Epithelial cell of prostate (primary cell): ENCODE data around the gene TOP3A.

ENCODE experiments used
- DNase-seq: peaks from one replicate; pipeline ENCODE4 v3.0.0-alpha.2; 2011; ENCODE audit warnings: low read depth, low spot score
- H3K27ac ChIP-seq: fragments of 450-650 bp; 2 replicates; pipeline ENCODE4 v1.5.1; 2017; ENCODE audit warnings: mild to moderate bottlenecking

TOP3A gene

DNA sequence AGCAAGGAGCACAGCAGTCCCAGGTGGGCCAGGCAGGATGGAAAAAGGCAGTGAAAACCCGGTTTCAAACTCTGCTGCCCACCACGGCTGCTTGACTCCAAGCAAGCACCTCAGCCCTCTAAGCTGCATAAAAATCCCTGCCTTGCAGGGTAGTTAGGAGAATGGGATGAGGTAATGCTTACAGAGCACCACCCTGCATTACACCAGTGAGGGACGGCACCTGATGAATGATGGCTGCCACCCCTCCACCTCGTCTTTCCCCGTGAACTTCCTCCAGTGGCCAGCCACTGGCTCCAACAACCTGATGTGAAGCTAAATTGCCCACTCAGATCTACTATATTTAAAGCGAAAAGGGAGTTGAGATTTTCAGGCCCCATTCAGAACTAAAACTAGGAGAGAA lies 33.0 kb downstream of the TOP3A start:
- H3K27ac ChIP-seq: no peak overlapping the region
- no peak for DNase-seq

DNA sequence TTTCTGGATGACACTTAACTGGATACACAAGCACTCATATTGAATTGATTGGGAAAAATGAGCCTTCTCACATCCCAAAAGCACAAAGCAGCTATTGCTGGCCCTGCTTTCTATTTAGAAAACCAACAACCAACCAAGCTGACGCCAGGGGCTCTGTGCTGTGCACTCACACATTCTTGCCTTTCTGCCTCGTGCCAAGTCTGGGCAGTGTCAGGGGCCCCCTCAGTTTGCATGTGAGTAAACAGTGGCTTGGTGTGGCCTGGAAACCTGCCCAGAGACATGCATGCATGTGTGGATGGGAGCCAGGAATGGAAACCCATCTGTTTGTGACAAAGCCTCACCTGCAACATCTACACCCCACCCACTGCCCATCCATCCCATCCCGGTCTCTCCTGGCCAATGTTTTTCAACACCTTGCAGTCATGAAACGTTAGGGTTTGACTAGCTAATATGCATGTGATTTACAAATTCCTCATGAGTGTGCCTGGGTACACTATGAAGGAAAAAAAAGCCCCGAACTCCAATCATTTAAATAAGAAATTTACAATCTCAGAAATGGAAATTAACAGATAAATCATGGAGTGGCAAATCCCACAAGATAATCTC lies 33.9 kb downstream of the TOP3A start:
- no peak for DNase-seq
- H3K27ac ChIP-seq: no peak overlapping the region

DNA sequence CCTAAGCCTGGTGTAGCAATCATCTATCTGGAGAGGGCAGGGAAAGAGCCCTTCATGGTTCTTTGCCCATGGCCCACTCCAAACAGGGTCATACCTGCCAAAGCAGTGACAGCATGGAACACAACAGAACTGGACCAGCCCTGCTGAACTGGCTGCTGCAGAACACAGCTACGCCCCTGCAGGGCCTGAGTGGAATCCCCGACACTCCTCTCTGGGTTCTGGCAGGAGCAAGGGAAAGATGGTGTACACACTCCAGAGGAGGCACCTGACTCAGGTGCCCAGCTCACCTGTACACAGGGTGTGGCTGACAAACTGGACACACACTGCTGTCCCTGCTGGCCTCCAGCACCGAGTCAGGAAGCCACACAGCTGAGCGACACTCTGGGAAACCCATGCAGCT lies 34.5 kb downstream of the TOP3A start:
- no peak for DNase-seq
- no peak overlapping the region for H3K27ac ChIP-seq

DNA sequence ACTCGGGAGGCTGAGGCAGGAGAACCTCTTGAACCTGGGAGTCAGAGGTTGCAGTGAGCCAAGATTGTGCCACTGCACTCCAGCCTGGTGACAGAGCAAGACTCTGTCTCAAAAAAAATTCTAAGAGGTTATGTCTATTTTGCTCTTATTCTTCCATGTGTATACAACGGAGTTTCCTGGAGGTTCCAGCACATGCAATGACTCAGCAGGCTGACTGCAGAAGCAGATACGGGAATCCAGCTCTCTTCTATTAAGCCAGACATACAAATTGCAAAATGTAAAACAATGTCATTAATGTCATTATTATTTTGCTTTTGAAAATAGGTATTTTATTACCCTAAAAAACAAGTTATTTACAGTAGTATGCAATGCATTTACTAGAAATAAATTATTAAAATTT lies 35.9 kb downstream of the TOP3A start:
- no peak overlapping the region for H3K27ac ChIP-seq
- DNase-seq: no peak

DNA sequence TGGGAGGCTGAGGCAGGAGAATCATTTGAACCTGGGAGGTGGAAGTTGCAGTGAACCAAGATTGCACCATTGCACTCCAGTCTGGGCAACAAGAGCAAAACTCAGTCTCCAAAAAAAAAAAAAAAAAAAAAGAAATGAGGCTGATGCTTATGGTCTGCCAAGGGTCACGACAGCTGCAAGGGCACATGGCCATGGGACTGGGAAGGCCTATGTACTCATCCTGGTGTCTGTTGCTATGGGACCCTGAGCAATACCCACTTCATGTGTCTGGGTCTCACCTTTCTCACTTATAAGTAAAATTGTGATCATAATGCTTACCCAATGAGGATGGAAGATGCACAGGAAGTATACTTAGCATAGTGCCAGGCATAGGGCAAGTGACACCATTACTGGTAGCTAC lies 37.7 kb downstream of the TOP3A start:
- DNase-seq: no peak
- no peak overlapping the region for H3K27ac ChIP-seq

DNA sequence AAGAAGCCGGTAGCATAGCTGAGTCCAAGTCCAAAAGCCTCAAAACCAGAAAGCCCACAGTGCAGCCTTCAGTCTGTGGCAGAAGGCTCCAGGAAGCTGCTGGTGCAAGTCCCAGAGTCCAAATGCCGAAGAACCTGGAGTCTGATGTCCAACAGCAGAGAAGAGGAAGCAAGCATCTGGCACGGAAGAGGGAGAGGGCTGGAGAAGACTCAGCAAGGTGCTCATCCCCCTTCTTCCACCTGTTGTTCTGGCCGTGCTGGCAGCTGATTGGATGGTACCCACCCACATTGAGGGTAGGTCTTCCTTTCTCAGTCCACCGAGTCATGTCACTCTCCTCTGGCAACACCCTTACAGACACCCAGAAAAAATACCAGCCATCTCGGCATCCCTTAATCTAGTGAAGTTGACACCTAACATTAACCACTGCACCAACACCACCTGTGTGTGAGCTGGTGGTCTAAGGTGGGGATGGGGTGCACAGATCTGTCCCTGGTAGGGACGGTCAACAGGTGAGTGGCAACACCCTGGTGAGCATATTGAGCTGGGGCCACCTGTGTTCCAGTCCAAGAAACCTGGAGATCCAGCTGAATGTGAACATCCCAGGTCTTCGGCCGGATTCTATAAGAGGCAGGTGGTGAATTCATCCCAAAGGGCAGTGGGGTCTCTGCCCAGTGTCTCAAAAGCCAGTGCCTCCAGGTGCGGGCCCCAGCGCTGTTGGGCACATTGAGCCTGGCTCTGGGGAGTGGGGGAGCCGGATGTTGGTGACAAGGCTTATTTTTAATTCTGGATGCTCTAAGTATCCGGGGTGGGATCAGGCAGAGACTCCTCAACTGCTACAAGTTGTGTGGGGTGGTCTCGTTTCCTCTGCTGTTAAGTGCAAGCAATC lies 44.5 kb downstream of the TOP3A start:
- H3K27ac ChIP-seq: no peak overlapping the region
- DNase-seq: no peak

DNA sequence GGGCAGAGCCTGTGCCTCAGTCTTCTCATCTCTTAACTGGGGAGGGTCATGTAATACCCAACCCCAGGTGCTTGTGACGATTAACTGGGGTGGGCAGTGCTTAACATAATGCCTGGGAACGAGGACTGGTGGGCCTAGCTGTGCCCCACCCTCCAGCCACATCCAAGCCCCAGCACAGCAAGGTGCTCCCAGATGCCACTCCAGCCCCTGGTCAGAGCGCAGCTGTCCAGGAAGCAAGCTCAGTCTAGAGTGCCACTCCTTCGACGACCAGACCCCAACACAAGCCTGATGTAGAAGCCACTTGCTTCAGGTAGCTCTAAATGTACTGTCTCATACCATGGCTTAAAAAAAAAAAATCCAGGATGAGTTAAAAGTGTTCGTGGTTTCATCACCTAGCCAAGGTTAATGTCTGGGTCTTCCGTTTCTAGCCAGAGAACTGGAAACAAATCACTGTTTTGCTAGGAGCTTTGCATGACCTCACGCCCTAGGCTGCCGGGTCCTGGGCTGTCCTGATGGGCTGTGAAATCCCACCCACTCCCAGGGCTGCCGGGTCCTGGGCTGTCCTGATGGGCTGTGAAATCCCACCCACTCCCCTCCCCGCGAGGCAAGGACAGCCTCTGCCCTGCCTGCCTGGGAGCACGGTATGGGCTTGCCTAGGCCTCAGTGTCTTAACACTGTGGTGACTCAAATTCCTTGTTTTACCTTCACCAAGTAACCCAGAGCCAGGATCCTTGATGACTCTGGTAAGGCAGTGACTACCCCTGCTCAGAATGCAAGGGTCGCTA lies 46.7 kb downstream of the TOP3A start:
- DNase-seq: no peak

DNA sequence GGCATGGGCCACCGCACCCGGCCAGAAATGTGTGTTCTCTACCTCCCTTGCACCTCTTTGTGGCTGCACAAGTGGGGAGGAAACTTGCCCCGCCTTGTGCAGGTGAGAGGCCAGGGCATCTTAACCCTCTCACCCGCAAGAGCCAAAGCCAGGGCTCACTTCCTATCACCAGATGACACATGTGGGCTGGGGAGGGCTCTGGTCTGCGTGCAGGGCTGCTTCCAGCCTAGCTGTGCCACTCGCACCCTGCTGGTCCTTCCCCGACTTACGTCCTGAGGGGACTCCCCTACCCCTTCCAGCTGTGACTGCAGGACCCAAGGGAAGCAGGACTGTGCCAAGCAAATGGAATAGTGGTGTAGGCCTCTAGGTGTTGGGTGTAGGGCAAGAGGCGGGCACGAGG lies 47.4 kb downstream of the TOP3A start:
- H3K27ac ChIP-seq: peak overlapping the region; percentile 70
- DNase-seq: no peak

More for the DNA sequence above, 46.7 kb downstream of the TOP3A start:
- H3K27ac ChIP-seq: peak overlapping the region; percentile 70

DNA sequence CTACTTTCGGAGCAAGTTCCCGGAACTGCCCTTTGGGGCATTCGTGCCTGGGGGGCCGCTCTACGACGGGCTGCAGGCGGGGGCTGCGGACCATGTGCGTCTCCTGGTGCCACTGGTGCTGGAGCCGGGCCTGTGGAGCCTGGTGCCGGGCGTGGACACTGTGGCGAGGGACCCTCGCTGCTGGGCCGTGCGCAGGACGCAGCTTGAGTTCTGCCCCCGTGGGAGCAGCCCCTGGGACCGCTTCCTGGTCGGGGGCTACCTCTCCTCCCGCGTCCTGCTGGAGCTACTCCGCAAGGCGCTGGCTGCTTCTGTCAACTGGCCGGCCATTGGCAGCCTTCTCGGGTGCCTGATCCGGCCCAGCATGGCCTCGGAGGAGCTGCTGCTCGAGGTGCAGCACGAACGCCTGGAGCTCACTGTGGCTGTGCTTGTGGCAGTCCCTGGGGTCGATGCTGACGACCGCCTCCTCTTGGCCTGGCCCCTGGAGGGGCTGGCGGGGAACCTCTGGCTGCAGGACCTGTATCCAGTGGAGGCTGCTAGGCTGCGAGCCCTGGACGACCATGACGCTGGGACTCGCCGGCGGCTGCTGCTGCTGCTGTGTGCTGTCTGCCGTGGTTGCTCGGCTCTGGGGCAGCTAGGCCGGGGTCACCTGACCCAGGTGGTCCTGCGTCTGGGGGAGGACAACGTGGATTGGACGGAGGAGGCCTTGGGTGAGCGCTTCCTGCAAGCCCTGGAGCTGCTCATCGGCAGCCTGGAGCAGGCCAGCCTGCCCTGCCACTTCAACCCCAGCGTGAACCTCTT lies 50.7 kb downstream of the TOP3A start:
- H3K27ac ChIP-seq: no peak overlapping the region
- DNase-seq: no peak

DNA sequence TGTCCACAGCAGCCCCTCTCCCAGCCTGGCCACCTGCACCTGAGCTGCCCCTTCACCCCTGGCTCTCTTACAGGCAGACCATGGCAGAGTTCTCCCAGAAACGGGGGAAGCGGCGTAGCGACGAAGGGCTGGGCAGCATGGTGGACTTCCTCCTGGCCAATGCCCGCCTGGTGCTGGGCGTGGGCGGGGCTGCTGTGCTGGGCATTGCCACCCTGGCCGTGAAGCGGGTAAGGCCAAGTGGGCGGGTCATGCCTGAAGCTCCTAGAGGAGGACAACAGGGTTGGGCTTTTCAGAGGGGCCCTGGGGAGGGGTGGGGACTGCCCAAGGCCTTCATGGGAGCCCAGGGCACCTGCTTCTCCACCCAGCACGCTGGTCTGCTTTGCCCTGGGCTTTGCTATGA lies 52.2 kb downstream of the TOP3A start:
- DNase-seq: no peak
- H3K27ac ChIP-seq: no peak overlapping the region

DNA sequence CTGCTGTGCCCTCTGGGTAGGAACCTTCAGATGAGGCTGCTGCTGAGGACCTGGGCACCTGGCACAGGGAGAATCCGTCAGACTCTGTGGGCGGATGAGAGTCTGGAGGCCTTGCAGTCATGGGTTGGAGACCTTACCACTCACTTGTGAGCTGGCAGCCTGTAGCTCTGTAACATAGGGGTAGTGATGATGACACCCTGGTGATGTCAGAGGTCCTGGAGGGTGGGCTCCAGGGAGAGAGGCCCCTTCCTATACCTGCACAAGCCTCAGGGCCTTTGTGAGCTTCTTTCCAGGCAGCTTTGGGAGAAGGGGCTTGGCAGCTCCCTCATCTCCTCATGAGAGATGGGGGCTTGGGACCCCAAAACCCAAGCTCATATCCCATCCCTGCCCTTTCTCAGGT lies 52.7 kb downstream of the TOP3A start:
- no peak for DNase-seq
- peak overlapping the region; percentile 99 for H3K27ac ChIP-seq

DNA sequence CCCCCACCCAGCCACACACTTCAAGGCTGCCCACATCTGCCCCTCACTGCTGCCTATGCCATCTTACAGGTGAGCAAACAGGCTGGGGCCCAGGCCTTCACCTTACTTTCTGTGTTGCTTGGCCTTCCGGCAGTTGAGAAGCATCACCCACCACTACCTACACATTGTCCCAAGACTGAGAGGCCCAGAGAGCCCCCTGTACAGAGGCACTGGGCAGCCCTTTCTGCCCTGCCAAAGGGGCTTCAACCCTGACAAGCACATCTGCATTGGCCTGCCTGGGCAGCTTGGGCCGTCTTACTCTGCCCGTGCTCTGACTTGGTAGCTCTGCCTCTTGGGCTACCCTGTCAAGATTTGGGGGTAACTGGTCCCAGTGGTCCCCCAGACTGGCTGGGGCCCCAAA lies 53.1 kb downstream of the TOP3A start:
- DNase-seq: no peak
- peak overlapping the region; percentile 99 for H3K27ac ChIP-seq

DNA sequence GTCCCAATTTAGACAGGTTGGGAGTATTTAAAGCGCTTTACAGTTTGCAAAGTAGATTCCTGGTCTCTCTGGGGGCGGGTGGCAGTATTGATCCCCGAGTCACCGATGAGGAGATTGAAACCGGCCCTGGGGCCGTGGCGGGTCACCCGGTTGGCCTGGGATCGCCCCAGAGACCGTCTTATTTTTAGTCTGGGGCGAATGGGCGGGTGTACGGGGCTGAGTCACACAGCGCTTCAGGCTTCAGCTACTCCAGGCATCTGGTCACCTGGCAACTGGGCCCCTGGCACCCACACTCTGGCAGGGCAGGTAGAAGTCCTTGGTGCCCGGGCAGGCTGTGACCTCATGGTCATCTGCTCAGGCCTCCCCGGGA lies 53.7 kb downstream of the TOP3A start:
- DNase-seq: no peak

DNA sequence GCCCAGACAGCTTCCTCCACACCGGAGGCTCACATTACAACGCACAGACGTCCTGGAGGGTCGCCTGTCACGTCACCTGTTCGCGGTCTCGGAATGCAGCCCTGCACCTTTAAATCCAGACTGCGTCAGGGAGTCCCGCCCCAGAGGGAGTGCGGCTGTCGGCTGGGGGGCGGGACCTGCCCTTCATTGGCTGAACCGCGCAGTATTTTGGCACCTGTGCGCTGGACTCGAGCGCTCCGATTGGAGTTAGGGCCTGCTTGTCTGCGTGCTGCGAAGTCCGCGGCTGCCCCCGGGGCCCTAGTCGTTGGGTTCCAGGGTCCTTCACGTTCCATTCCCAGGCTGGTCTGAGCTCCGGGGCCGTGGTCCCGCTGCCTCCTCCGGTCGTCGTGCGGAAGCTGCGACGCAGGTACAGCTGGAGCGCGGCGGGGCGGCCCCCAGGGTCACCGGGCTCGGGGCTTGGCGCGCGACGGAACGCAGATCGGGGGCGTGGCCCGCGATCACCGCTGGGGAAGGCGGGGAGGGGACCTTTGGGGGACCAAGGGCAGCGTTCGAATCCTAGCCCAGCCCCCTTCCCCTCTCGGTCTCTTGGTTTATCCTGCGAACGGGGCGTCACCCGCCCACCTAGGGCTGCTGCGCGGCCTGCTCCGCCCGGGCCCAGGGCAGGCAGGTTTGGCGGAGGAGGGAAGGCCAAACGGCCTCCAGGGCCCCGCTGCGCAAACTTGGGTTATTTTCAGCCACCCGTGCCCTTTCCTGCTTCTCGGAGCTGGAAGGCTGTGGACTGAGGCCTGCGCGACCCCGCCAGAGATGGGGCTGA lies 54.3 kb downstream of the TOP3A start, which contains the start of gene MIEF2:
TSS of gene MIEF2 (plus strand) at position 331 of the 814 bp plus-strand sequence. CDS start 2,059 bp downstream, outside the sequence.
- peak within 1 kb of the TSS; percentile 99 for H3K27ac ChIP-seq
- peak; percentile 83 for DNase-seq

More for the DNA sequence above, 53.7 kb downstream of the TOP3A start:
- H3K27ac ChIP-seq: peak overlapping the region; percentile 99

DNA sequence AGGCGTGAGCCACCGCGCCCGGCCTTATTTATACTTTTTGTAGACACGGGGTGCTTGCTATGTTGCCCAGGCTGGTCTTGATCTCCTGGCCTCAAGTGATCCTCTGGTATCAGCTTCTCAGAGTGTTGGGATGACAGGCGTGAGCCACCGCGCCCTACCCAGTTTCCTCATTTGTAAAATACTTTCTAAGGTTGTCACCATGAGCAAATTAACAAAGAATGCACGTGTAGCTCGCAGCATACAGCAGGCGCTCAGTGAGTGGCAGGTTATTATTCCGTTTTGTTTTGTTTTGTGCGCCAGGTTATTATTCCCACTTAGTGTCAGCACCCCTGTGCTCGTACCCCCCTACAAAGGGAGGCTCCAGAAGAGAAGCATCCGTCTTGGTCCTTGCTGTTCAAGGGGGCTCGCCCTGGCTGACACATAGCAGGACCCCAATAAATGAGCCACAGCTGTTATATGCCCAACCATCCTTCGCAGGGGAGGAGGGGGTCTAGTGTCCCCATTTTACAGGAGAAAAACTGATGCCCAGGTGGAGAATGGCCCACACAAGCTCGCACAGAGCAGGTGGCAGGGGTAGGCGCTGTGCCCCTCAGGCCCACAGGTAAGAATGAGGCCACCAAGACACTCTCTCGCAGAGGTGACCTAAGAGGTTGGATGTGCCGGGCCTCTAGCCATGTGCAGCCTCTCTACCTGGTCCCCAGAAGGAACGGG lies 55.0 kb downstream of the TOP3A start:
- DNase-seq: peak; percentile 81

DNA sequence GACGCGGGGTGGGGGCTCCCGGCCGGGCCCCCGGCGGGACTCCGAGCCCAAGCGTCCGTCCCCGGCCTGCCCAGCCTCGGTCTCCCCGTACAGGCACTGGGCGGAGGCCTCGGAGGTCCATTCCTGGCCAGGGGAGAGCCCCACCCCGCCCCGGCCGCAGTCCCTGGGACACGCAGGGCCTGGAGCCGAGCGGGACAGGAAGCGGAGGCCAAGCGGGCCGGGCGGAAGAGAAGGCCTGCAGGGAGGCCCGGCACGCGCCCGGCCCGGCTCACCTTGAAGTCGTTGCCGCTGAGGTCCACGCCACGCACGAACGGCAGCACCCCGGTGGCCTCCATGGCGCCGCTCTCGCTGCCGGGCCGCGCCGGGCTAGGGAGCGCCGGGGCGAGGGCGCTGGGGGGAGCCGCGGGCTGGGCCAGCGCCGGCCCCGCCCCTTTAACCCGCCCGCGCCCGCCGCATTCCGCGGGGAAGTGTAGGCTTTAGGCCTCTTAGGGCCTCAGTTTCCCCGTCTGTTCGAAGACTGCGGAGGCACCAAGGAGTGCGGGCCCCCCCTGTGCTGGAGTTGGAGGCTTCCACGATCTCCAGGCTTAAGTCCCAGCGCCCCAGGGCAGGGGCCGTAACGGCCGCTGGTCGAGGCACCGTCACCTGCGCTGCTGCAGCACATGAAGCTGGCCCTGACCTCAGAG lies 56.3 kb downstream of the TOP3A start, which contains the start of gene FLII:
TSS of gene FLII (minus strand) at position 383 of the 683 bp plus-strand sequence. CDS start at position 335, 48 bp downstream.
- peak within 1 kb of the TSS; percentile 99 for H3K27ac ChIP-seq
- no peak for DNase-seq

More for the DNA sequence above, 55.0 kb downstream of the TOP3A start:
- peak overlapping the region; percentile 99 for H3K27ac ChIP-seq

DNA sequence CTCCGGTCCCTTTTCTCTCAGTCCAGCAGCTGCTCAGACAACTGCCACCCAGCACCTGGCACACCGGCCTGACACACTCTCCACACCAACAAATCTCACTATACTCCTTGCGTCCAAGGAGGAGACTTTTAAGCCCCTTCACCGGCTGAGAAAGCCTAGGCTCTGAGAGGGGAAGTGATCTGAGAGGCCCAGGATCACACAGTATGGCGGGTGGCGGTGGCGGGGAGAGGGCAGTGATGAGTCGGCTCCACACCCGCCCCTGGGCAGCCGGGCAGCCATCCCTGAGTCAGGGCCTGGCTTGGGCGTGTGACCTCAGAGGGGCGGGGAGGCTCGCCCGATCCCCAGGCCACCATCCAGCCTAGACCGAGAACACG lies 56.8 kb downstream of the TOP3A start:
- no peak for DNase-seq
- peak overlapping the region; percentile 99 for H3K27ac ChIP-seq
